IPS-18c (cell line): ENCODE measurements around the gene STRBP.
"Not testable (repeated sequence)": the region's sequence is repeated elsewhere in the genome, so short reads cannot be mapped to it uniquely, and the experiment has no call there.

Experiments used
- H3K4me3 ChIP-seq: 2 replicates; pipeline ENCODE4 v1.7.0; 2013; ENCODE audit warnings: low read depth, mild to moderate bottlenecking, low read length, moderate library complexity; ENCODE audit not compliant: insufficient read depth
- H3K9me3 ChIP-seq: one replicate; pipeline ENCODE4 v1.6.1; 2013; ENCODE audit warnings: mild to moderate bottlenecking, low read length, moderate library complexity; ENCODE audit not compliant: control insufficient read depth, insufficient read depth

The STRBP gene

DNA sequence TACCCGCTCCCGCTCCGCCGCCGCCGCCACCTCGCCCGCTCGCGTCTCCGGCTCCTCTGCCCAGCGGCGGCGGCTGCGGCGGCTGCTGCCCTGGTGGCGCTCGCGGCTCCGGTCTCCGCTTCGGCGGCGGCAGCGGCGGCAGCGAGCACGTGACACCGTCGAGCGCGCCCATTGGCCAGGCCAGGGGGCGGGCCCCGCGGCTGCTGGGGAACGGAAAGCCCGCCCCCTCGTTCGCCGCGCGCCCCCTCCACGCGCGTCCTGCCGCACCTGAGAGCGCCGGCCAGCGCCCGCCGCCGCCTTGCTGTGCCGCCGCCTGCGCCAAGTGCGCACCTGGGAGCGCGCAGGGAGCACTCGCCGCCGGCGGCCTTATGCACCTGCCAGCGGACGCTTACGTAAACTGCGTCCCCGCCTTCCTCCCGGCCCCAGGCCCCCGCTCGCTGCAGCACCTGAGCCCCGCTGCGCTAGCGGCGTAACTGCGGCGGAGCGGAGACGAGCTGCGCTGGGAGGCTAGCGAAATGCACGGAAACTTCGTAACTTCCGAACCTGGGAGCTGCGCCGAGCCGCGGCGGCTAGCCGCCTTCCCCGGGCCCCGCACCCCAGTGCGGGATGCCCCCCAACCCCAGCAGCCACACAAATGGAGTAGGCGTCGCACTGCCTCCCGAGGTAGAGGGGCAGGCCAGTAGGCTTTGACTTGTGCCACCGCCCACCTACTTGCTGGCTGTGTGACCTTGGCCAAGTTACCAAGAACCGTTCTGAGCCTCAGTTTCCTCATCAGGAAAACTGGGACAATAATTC lies at the start of gene STRBP:
Gene STRBP, minus strand, starts transcription at position 122 of the 795 bp plus-strand sequence. CDS start 84,452 bp downstream, outside the sequence.
- Histone ChIP-seq H3K9me3 (peaks cover 3% of the 10 kb centered on the region), H3K4me3 (peak within 1 kb of the TSS; percentile 79)

DNA sequence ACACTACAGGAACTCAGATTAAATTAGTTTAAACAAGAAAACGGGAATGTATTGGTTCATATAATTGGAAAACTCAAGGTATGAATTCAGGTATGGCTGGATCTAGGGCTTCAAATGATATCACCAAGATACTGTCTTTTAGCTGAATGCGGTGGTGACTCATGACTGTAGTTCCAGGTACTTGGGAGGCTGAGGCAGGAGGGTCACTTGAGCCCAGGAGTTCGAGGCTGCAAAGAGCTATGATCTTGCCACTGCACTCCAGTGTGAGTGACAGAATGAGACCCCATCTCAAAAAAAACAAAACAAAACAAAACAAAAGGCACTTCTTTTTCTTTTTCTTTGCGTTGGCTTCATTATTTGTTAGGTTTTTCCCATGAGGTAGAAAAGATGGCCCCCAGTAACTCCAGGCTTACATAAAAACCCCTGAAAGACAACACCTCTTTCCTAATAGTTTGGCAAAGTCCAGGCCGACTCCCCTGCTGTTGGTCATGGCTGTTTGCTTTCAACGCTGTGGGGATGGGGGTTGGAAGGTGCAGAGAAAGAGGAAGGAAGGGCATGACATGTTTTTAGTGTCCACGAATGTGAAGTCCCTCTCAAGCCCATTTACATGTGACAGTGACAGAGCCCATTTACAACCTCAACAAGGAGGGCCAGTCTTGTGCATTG lies 47.8 kb upstream of the STRBP start:
- Histone ChIP-seq H3K9me3 (peaks cover 3% of the 10 kb centered on the region), H3K4me3 (no peak overlapping the region)

DNA sequence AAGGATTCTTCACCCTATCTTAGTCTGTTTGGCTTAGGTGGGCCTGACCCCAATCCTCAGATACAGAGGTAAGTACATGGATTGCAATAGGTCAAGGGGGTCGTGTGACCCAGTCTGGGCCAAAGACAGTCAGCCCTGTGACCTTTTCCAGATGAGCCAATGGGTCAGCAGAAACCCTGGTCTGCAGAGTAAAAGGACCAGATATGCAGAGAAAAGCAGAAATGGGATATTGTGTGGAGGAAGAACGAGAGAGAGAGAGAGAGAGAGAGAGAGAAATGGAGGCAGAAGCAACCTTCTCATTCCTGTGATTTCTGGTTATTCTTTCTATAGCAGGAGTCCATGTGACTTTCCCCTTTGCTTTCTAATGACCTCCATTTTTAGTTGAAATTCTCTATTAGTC lies 47.2 kb upstream of the STRBP start:
- no peak overlapping the region for H3K4me3 ChIP-seq
- peaks cover 3% of the 10 kb centered on the region for H3K9me3 ChIP-seq

GRCh38 chr9:123314617-123315016 lies 46.2 kb upstream of the STRBP start:
- peaks cover 3% of the 10 kb centered on the region for H3K9me3 ChIP-seq
- no peak overlapping the region for H3K4me3 ChIP-seq

GRCh38 chr9:123312306-123312877 lies 44.0 kb upstream of the STRBP start:
- H3K9me3 ChIP-seq = peaks cover 3% of the 10 kb centered on the region
- H3K4me3 ChIP-seq = no peak overlapping the region

DNA sequence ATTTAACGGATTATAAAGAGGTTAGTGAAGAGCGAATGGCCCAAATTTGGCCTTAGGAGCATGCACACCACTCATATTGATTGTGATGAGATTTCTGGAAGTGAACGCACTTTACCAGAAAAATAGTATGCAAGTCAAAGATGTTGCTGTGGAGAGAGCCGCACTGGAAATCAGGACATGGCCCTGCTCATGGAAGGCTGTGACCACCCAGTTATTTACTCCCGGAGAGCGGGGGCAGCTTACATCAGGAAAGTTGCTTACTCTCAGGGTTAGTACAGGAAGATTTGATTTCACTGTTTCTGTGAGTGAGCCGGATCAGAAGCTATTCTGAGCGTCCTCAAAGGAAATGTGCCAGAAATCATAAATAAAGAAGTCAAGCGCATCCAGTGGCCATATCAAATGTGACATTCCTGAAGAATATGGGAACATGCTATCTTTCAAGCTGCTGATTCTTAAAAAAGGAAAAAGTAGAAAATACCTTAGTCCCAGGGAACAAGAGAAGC lies 42.9 kb upstream of the STRBP start:
- Histone ChIP-seq H3K4me3 (no peak overlapping the region), H3K9me3 (peaks cover 1% of the 10 kb centered on the region)

- no peaks in the 10 kb centered on the region for H3K9me3 ChIP-seq
- no peak overlapping the region for H3K4me3 ChIP-seq
Observed at GRCh38 chr9:123310551-123311249, 42.3 kb upstream of the STRBP start.

DNA sequence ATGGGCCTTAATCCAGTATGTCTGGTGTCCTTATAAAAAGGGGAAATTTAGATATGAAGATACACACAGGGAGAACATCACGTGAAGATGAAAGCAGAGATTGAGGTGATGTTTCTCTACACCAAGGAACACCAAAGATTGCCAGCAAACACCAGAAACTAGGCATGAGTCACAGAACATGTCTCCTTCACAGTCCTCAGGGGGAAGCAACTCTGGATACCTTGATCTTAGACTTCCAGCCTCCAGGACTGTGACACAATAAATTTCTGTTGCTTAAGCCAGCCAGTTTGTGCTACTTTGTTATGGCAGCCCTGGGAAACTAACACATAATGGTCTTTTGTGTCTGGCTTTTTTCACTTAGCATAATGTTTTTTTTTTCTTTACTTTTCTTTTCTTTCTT lies 41.2 kb upstream of the STRBP start:
- Histone ChIP-seq H3K4me3 (no peak overlapping the region), H3K9me3 (no peaks in the 10 kb centered on the region)

DNA sequence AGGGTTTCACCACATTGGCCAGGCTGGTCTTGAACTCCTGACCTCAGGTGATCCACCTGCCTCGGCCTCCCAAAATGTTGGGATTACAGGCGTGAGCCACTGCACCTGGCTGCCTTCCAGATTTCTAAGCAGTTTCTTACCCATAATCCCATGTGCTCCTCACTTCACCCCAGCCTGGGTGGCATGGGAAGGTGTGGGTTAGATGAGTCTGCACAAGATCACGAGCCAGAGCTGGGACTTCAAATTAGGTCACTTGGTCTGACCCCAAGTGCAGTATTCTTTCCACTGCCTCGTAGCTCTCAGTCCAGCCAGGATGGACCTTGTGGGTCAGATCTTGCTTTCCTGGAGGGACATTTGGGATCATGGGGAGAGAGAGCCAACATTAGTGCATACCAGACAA lies 37.5 kb upstream of the STRBP start:
- H3K9me3 ChIP-seq = no peaks in the 10 kb centered on the region
- H3K4me3 ChIP-seq = no peak overlapping the region

- H3K4me3 ChIP-seq = no peak overlapping the region
Observed at GRCh38 chr9:123304340-123304691, 35.9 kb upstream of the STRBP start.

DNA sequence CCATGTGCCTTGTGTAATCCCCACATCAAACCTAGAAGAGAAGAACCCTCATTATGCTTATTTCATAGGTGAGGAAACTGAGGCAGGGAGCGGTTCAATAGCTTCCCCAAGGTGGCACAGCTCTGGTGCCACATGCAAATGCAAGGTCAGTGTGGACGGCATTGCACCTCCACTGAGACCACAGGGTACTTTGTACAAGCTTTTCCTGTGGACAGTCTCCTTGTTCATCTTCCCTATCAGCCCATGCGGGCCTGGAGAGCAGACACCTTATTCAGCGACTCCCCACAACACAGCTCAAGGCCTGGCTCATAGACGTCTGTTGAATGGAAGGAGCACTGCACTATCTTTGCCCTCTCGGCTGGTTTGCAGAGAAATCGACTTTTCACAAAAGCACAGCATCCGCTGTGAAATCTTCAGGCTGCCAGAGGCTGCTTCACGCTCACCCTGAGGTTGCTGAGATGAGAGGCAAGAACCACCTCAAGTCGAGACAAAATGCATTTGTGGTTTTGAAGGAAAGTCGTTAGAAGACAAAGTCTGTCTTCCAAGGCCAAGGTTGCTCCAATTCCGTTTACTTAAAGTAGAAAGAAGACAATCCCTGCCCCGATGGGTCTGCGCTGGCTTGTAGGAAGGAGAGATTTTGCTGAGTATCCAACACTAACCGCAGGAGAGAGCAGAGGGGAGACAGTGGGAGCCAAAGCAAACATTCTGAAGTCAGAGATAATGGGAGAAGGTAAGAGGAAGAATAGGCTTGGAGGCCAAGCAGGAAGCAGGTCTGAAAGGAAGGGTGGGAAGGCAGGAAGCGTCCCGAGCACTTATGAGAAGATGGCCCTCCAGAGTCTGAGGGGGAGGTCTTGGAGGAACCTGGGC lies 34.2 kb upstream of the STRBP start:
- Histone ChIP-seq H3K9me3 (no peaks in the 10 kb centered on the region), H3K4me3 (no peak overlapping the region)

More at GRCh38 chr9:123304340-123304691, 35.9 kb upstream of the STRBP start:
- no peaks in the 10 kb centered on the region for H3K9me3 ChIP-seq

DNA sequence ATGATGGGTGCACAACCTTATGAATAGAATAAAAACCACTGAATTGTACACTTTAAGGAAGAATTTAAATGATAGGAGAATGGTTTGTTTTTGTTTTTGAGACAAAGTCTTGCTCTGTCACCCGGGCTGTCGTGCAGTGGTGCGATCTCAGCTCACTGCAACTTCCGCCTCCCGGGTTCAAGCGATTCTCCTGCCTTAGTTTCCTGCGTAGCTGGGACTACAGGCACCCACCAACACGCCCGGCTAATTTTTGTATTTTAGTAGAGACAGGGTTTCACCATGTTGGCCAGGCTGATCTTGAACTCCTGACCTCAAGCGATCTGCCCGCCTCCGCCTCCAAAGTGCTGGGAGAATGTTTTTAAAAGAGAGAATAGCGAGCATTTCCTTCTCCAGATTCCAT lies 33.5 kb upstream of the STRBP start:
- not testable (repeated sequence) for H3K9me3 ChIP-seq, H3K4me3 ChIP-seq

DNA sequence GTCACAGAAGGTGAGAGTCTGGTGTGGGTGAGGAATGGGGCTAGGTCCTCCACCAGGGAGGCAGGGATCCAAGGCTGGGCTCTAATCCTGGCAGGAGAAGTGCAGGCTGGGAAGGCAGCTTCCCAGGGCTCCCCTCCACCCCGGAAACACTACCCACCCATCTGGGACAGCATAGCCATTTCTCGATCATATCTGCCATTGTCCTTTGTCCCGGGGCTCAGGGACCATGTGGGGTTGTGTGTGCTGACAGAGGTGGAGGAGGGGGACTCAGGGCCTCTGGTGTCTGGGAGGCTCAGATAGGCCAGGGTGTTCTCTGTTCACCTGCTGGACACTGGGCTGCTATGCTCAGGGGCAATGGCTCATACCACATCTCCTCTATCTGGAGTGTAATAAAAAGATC lies 32.2 kb upstream of the STRBP start:
- no peak overlapping the region for H3K4me3 ChIP-seq

DNA sequence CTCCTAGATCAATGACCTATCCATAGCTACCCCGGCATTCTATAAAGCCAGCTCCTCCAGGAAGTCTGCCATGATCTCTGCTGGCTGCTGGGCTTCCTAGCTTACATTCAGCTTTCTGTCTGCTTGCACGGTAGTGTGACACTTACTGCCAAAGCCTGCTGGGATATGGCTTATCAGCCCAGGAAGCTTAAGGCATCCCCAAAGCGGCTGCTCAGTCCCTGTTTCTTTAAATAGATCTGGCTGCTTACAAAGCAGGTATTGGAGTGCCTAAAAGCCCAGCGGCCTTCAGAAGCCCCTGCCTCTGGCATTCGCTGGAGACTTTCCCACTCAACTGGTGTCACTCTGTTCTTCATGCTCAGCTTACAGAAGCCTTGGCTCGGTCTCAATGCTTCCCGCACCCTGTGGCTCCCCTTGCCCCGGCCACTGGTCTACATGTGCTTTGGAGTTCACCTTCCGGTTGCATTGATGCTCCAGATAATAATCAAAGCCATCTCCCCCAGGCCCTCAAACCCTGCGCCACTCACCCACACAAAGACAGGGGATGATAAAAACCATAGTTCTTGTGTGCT lies 31.3 kb upstream of the STRBP start:
- Histone ChIP-seq H3K9me3 (no peaks in the 10 kb centered on the region), H3K4me3 (no peak overlapping the region)

More for the DNA sequence above, 32.2 kb upstream of the STRBP start:
- H3K9me3 ChIP-seq = no peaks in the 10 kb centered on the region

DNA sequence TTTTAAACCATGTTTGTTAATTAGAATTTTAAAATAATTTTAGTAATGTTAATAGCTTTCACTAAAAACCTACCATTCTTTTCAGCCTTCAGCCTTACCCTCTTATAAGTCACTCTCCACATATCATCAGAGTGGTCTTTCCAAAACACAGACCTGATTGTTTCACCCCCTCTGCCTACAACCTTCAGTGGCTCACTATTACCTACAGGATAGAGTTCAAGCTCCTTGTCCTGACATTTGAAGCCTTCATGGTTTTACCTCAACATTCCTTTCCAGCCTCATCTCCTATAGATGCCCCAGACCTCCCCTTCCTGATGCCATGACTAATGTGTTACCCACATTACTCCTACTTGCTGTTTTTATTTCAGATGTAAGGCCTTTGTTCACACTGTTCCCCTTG lies 27.8 kb upstream of the STRBP start:
- Histone ChIP-seq H3K9me3 (no peaks in the 10 kb centered on the region), H3K4me3 (no peak overlapping the region)

DNA sequence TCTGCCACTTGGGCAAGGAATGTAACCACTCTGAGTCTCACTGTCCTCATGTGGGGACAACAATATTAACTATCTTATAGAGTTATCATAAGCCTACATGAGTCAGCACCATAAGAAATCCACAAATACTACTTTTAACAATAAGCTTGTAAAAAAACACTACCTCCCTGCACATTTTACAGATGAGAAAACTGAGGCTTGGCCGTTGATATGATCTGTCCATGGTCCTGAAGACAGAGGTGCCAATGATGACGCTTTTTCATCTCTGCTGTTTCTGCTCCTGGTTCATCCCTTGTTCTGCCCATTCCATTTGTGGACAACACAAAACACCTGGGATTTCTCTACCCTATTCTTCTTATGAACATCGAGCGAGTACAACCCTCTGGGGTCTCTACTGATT lies 23.4 kb upstream of the STRBP start:
- Histone ChIP-seq H3K4me3 (no peak overlapping the region), H3K9me3 (no peaks in the 10 kb centered on the region)
